ENCODE measurements around the gene MACROD2. TPM values are rescaled to one million over a fixed set of nuclear protein-coding genes. Genes with fewer than 3 reads are reported as not detected.
"Not testable (repeated sequence)": the region's sequence is repeated elsewhere in the genome, so short reads cannot be mapped to it uniquely, and the experiment has no call there.

The MACROD2 gene
- total RNA-seq, 6 experiments from 2014 or later: 0.05 to 0.57 (median 0.11) TPM; not detected in 1

DNA sequence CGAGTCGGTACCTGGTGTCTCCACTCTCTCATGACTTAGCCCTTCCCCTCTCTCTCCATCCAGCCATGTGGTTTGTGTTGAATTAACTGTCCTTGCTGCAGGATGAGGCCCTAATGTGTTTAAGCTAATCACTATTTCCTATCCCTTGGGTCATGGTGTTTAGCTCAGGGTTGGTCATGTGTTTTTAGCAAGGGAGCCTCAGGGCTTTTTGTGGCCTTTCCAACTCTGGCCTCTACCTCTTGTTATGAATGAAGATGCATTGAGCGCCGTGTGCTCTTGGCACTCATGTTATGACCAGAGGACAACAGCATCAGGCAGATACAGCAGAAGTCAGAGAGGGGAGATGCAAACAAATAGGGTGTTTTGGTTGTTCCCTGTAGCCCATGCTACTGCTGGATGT is 1016.3 kb downstream of the MACROD2 start:
- peaks cover 54% of the 10 kb centered on the region for H3K9me3 Mint-ChIP-seq
- no peaks in the 10 kb centered on the region; the same call in 1 of the 2 replicates for H3K36me3 Mint-ChIP-seq (ENCODE audit: low read depth)
- no peak overlapping the region for H3K4me3 Mint-ChIP-seq
- H3K4me1 Mint-ChIP-seq (ENCODE audit: low read depth): no peaks in the 10 kb centered on the region
- TF ChIP-seq, protein P1, sequence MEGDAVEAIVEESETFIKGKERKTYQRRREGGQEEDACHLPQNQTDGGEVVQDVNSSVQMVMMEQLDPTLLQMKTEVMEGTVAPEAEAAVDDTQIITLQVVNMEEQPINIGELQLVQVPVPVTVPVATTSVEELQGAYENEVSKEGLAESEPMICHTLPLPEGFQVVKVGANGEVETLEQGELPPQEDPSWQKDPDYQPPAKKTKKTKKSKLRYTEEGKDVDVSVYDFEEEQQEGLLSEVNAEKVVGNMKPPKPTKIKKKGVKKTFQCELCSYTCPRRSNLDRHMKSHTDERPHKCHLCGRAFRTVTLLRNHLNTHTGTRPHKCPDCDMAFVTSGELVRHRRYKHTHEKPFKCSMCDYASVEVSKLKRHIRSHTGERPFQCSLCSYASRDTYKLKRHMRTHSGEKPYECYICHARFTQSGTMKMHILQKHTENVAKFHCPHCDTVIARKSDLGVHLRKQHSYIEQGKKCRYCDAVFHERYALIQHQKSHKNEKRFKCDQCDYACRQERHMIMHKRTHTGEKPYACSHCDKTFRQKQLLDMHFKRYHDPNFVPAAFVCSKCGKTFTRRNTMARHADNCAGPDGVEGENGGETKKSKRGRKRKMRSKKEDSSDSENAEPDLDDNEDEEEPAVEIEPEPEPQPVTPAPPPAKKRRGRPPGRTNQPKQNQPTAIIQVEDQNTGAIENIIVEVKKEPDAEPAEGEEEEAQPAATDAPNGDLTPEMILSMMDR (IDR thresholded peaks at IDR 0.05): no peak
- no peak for DNase-seq
- no peak overlapping the region for H3K27ac Mint-ChIP-seq
- H3K27me3 Mint-ChIP-seq (ENCODE audit: insufficient read depth): no peaks in the 10 kb centered on the region

DNA sequence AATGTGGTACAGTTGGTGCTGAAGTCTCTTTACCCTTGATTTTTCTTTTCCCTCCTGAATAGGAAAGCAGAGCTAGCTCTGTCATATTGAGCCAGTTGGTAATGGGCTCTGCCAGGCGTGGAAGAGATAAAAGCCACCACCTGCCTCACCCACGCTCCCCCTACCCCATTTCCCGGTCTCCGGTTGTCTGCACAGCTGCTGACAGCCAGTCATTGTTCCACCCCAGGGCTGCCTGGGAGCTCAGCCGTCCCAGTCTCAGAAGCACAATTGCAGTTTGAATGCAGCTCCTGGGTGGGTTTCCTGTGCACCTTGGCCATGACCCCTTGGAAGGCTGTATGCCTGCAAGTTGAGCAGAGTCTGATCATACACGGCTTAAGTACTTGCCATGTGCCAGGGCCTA is 1017.2 kb downstream of the MACROD2 start:
- Mint-ChIP-seq H3K4me1 (ENCODE audit: low read depth) (no peaks in the 10 kb centered on the region), H3K27ac (no peak overlapping the region), H3K9me3 (peaks cover 55% of the 10 kb centered on the region), H3K4me3 (no peak overlapping the region), H3K27me3 (ENCODE audit: insufficient read depth) (no peaks in the 10 kb centered on the region), H3K36me3 (ENCODE audit: low read depth) (no peaks in the 10 kb centered on the region; the same call in 1 of the 2 replicates)
- TF ChIP-seq, protein P1 (IDR thresholded peaks at IDR 0.05): no peak
- no peak for DNase-seq

DNA sequence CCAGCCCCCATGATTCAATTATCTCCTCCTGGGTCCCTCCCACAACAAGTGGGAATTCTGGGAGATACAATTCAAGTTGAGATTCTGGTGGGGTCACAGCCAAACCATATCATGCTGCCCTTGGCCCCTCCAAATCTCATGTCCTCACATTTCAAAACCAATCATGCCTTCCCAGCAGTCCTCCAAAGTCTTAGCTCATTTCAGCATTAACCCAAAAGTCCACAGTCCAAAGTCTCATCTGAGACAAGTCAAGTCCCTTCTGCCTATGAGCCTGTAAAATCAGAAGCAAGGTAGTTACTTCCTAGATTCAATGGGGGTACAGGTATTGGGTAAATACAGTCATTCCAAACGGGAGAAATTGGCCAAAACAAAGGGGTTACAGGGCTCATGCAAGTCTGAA is 1021.6 kb downstream of the MACROD2 start:
- H3K9me3 Mint-ChIP-seq: peaks cover 41% of the 10 kb centered on the region
- H3K27ac Mint-ChIP-seq; H3K36me3 Mint-ChIP-seq (ENCODE audit: low read depth): not testable (repeated sequence)

DNA sequence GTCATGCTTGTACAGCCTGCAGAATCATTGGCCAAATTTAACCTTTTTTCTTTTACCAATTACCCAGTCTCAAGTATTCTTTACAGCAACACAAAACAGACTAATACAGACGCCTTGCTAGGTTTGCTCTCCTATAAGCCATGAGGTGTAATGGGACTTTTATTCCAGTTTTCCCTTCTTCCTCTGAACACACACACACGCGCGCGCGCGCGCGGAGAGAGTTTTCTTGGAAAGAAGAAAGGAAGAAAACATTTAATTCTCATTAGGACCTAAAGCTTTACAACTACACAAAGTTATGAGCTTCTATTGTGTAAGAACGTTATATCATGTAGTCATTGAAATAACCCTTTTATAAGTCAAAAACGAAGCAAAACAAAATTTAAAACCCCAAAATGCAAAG is 1023.6 kb downstream of the MACROD2 start:
- H3K9me3 Mint-ChIP-seq: peaks cover 29% of the 10 kb centered on the region
- DNase-seq: no peak

More for the DNA sequence above, 1021.6 kb downstream of the MACROD2 start:
- H3K4me3 Mint-ChIP-seq; H3K4me1 Mint-ChIP-seq (ENCODE audit: low read depth); DNase-seq; H3K27me3 Mint-ChIP-seq (ENCODE audit: insufficient read depth): not testable (repeated sequence)

DNA sequence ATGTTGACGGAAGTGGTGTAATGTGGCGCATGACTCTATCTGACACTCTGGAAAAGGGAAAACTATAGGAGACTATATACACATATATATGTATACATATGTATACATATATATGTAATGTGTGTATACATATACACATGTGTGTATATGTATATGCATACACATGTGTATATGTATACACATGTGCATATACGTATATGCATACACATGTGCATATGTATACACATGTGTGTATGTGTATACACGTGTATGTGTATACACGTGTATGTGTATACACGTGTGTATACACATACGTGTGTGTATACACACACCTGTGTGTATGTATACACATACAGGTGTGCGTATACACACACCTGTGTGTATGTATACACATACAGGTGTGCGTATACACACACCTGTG is 1025.5 kb downstream of the MACROD2 start:
- H3K9me3 Mint-ChIP-seq: peaks cover 22% of the 10 kb centered on the region
- H3K27me3 Mint-ChIP-seq (ENCODE audit: insufficient read depth): no peaks in the 10 kb centered on the region
- no peaks in the 10 kb centered on the region for H3K4me1 Mint-ChIP-seq (ENCODE audit: low read depth)
- TF ChIP-seq, protein P1 (IDR thresholded peaks at IDR 0.05): no peak
- H3K36me3 Mint-ChIP-seq (ENCODE audit: low read depth): no peaks in the 10 kb centered on the region; the same call in 1 of the 2 replicates
- no peak for DNase-seq
- no peak overlapping the region for H3K4me3 Mint-ChIP-seq
- H3K27ac Mint-ChIP-seq: no peak overlapping the region

More for the DNA sequence above, 1023.6 kb downstream of the MACROD2 start:
- H3K27me3 Mint-ChIP-seq (ENCODE audit: insufficient read depth): no peaks in the 10 kb centered on the region
- no peaks in the 10 kb centered on the region for H3K4me1 Mint-ChIP-seq (ENCODE audit: low read depth)
- no peak overlapping the region for H3K4me3 Mint-ChIP-seq
- TF ChIP-seq, protein P1 (IDR thresholded peaks at IDR 0.05): no peak
- H3K36me3 Mint-ChIP-seq (ENCODE audit: low read depth): no peaks in the 10 kb centered on the region; the same call in 1 of the 2 replicates
- no peak overlapping the region for H3K27ac Mint-ChIP-seq

DNA sequence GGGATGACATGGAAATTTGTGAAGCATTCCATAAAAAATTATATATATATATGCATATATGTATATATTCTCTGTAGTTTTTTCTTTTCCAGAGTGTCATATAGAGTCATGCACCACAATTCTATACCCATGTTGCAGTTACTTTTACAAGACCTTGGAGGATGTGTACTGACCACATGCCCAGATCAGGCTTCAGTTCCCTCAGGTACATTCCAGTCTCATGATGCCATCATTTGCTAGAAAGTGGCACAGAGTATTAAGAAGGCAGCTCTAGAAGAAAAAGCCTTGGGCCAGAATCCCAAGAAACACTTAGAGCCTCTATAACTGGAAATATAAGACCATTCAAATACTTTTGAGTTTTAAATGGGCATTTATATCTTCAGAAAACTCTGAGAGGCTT is 1027.6 kb downstream of the MACROD2 start:
- Mint-ChIP-seq H3K4me3 (no peak overlapping the region), H3K27me3 (ENCODE audit: insufficient read depth) (no peaks in the 10 kb centered on the region), H3K9me3 (peaks cover 12% of the 10 kb centered on the region), H3K36me3 (ENCODE audit: low read depth) (no peaks in the 10 kb centered on the region), H3K4me1 (ENCODE audit: low read depth) (no peaks in the 10 kb centered on the region), H3K27ac (no peak overlapping the region)
- no peak for DNase-seq
- TF ChIP-seq, protein P1 (IDR thresholded peaks at IDR 0.05): no peak
